Calu3 (cell line): Measurements from ENCODE around the gene EVC2. TPM values are rescaled to one million over a fixed set of nuclear protein-coding genes. Genes with fewer than 3 reads are reported as not detected.

Experiments used
- BruUV-seq: library from RNA; stranded (reverse); fragments of 400-500 nt; replicated peaks from 2 replicates; lab custom pipeline; 2021; lab: Mats Ljungman, UMichigan
- CTCF ChIA-PET: fragments of 300-600 bp; sonication (Branson Sonifier 250); formaldehyde crosslinking; loops from one replicate; lab custom pipeline; 2022; ENCODE audit warnings: antibody characterized with exemption; lab: Charles Lee
- DNase-seq: peaks from one replicate; pipeline ENCODE4 v3.0.0; 2022
- H3K27ac Mint-ChIP-seq: one replicate; pipeline ENCODE4 v1.8.0; 2022; ENCODE audit warnings: mixed read lengths; ENCODE audit not compliant: unreplicated experiment
- H3K27me3 Mint-ChIP-seq: one replicate; pipeline ENCODE4 v1.8.0; 2022; ENCODE audit warnings: mixed read lengths; ENCODE audit not compliant: unreplicated experiment
- H3K36me3 Mint-ChIP-seq: one replicate; pipeline ENCODE4 v1.8.0; 2022; ENCODE audit warnings: mild to moderate bottlenecking, moderate library complexity, mixed read lengths; ENCODE audit not compliant: insufficient read depth, unreplicated experiment
- H3K4me1 Mint-ChIP-seq: one replicate; pipeline ENCODE4 v1.8.0; 2022; ENCODE audit warnings: mild to moderate bottlenecking, low read depth, mixed read lengths; ENCODE audit not compliant: unreplicated experiment
- H3K4me3 Mint-ChIP-seq: one replicate; pipeline ENCODE4 v1.8.0; 2022; ENCODE audit warnings: mild to moderate bottlenecking, low read depth, moderate library complexity, mixed read lengths; ENCODE audit not compliant: unreplicated experiment
- H3K9me3 Mint-ChIP-seq: one replicate; pipeline ENCODE4 v1.8.0; 2022; ENCODE audit warnings: low read depth, mixed read lengths; ENCODE audit not compliant: unreplicated experiment
- CTCF ChIP-seq: fragments of 200-600 bp; IDR thresholded peaks from one replicate; pipeline ENCODE4 v1.8.0; 2022; ENCODE audit warnings: antibody characterized with exemption; ENCODE audit not compliant: unreplicated experiment
- intact Hi-C: fragments of 100-400 bp; cut with micrococcal nuclease; formaldehyde crosslinking; loops from one replicate; pipeline ENCODE4 v1.10.0; 2022; ENCODE audit not compliant: unreplicated experiment
- total RNA-seq: library from RNA; stranded (reverse); gene quantifications from 2 replicates; pipeline ENCODE4 v1.2.3, GENCODE V29; 2022

Gene EVC2
- total RNA-seq, 1 experiment from 2014 or later, result not detected

DNA sequence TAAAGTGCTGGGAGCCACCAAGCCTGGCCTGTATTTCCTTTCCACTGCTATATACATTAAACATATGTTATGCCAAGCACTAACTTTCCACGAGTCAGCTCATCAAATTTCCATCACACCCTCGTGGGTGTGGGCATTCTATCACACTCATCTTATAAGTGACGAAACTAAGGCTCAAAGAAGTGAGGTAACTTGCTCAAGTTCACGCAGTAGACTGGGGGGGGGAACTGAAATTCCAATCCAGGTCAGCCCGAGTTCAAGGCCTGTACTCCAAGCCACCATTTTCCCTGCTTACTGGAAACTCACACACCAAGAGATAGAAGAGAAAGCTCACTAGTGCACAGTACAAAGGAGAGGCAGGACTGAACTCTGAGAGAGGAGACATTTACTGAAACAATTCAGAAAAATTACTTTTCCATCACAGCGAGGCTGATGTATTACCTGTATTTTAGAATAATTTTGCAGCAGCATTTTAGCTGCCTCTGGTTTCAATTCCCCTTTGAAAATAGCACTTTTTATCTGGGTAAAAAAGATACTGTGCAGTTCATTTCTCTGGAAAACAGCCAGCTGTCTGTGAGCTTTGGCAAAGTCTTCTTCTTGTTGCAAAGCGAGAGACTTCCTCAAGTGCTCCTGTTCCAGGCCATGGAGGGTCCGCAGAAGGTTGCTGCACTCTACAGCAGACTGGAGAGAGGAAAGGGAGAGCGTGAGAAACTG is 76.8 kb downstream of the EVC2 start:
- Mint-ChIP-seq H3K27ac (no peak overlapping the region), H3K9me3 (peaks cover 3% of the 10 kb centered on the region), H3K36me3 (no peaks in the 10 kb centered on the region), H3K27me3 (no peaks in the 10 kb centered on the region), H3K4me1 (no peaks in the 10 kb centered on the region), H3K4me3 (no peak overlapping the region)
- intact Hi-C loops, result no loop called here
- no TSS peak for BruUV-seq
- DNase-seq, result no peak
- CTCF ChIA-PET, result interaction anchor here (0.6 kb wide), 2 partner anchors 22 to 1700 kb away, joined by 3 to 4 read pairs; no protein-coding TSS in a partner anchor
- no peak for TF ChIP-seq CTCF

DNA sequence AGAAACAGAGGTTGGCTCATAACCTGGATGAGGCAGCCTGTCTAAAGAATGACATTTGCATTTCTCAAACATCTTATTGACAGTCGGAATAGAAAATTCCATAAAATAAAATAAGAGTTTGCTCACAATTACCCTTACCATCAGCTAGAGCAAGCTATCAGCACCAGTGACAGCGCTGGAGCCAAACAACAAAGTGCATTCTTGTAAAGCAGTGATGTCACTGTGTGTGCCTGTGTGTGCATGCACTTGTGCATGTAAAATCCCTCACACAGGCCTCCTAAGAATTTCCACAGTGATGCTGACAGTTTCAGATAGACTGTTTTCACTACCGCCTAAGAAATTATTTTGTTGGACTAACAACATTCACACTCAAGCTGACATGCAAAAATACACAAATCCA is 77.6 kb downstream of the EVC2 start:
- intact Hi-C loops, result no loop called here

GRCh38 chr4:5629542-5629941 is 78.8 kb downstream of the EVC2 start:
- no peak for DNase-seq
- Mint-ChIP-seq H3K4me3 (no peak overlapping the region), H3K36me3 (no peaks in the 10 kb centered on the region), H3K27ac (no peak overlapping the region), H3K4me1 (no peaks in the 10 kb centered on the region), H3K27me3 (no peaks in the 10 kb centered on the region), H3K9me3 (peaks cover 7% of the 10 kb centered on the region)
- intact Hi-C loops, result no loop called here
- no peak for TF ChIP-seq CTCF
- CTCF ChIA-PET, result no interaction called here
- BruUV-seq, result no TSS peak

More for the DNA sequence above, 77.6 kb downstream of the EVC2 start:
- TF ChIP-seq CTCF, result no peak
- no peak for DNase-seq
- BruUV-seq, result no TSS peak
- no peak overlapping the region for H3K27ac Mint-ChIP-seq
- no peaks in the 10 kb centered on the region for H3K4me1 Mint-ChIP-seq
- CTCF ChIA-PET, result interaction anchor here (0.6 kb wide), 2 partner anchors 23 to 1701 kb away, joined by 3 to 4 read pairs; no protein-coding TSS in a partner anchor
- no peaks in the 10 kb centered on the region for H3K36me3 Mint-ChIP-seq
- H3K27me3 Mint-ChIP-seq, result no peaks in the 10 kb centered on the region
- H3K9me3 Mint-ChIP-seq, result peaks cover 6% of the 10 kb centered on the region
- no peak overlapping the region for H3K4me3 Mint-ChIP-seq

DNA sequence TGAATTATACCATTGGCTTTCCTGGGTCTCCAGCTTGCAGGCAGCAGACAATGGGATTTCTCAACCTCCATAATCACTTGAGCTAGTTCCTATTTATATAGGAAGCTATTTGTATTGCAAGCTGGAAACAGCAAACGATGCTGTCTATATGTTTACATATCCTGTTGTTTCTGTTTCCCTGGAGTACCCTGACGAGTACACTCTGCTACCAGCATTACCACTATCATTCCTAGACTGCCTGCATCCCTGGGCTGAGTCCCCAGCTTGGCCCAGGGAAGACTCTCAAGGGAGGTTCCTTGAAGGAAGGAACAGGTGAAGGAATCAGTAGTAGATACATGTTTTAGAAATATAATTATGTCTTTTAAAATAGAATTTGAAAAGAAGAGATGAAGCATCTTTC is 81.4 kb downstream of the EVC2 start:
- DNase-seq, result no peak
- BruUV-seq, result no TSS peak
- H3K4me1 Mint-ChIP-seq, result no peaks in the 10 kb centered on the region
- no peak for TF ChIP-seq CTCF
- no peak overlapping the region for H3K27ac Mint-ChIP-seq
- CTCF ChIA-PET, result no interaction called here
- H3K27me3 Mint-ChIP-seq, result no peaks in the 10 kb centered on the region
- H3K4me3 Mint-ChIP-seq, result no peak overlapping the region
- no peaks in the 10 kb centered on the region for H3K36me3 Mint-ChIP-seq
- intact Hi-C loops, result no loop called here
- H3K9me3 Mint-ChIP-seq, result peaks cover 5% of the 10 kb centered on the region
